H54 (cell line): ENCODE results near the gene SLC38A2.

ENCODE experiments used
- DNase-seq: peaks from one replicate; pipeline ENCODE4 v3.0.0; 2011; ENCODE audit warnings: low spot score, mixed read lengths; ENCODE audit not compliant: insufficient read length
- FAIRE-seq: peaks from 3 replicates; lab custom pipeline; 2011; peaks lifted over from hg19 to GRCh38; lab: Jason Lieb, UNC
- POLR2A ChIP-seq: IDR thresholded peaks from 2 replicates; pipeline ENCODE4 v1.6.1; 2011; ENCODE audit warnings: low read depth, mild to moderate bottlenecking, low read length

SLC38A2 gene

GRCh38 chr12:46372544-46373300, at the start of gene SLC38A2:
SLC38A2 (minus strand) TSS chr12:46372773; CDS start chr12:46371293, 1,480 bp downstream.
- DNase-seq = peak; percentile 83
- no peak for FAIRE-seq
- peak; percentile 99 for TF ChIP-seq POLR2A

DNA sequence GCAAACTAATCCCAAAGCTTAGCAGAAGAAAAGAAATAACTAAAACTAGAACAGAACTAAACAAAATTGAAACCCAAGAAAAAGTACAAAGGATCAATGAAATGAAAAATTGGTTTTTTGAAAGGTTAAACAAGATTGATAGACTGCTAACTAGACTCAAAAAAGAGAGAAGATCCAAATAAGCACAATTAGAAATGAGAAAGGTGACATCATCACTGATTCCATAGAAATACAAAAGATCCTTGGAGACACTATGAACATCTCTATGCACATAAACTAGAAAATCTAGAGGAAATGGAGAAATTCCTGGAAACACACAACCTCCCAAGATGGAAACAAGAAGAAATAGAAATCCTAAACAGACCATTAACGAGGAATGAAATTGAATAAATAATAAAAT, 47.1 kb upstream of the SLC38A2 start:
- TF ChIP-seq POLR2A = no peak
- no peak for DNase-seq
- FAIRE-seq = no peak

- DNase-seq = no peak
- FAIRE-seq = no peak
- no peak for TF ChIP-seq POLR2A
These were observed 43.0 kb upstream of the SLC38A2 start for GRCh38 chr12:46415552-46415951.

GRCh38 chr12:46414591-46415268, 42.2 kb upstream of the SLC38A2 start:
- no peak for TF ChIP-seq POLR2A
- no peak for DNase-seq
- FAIRE-seq = no peak

DNA sequence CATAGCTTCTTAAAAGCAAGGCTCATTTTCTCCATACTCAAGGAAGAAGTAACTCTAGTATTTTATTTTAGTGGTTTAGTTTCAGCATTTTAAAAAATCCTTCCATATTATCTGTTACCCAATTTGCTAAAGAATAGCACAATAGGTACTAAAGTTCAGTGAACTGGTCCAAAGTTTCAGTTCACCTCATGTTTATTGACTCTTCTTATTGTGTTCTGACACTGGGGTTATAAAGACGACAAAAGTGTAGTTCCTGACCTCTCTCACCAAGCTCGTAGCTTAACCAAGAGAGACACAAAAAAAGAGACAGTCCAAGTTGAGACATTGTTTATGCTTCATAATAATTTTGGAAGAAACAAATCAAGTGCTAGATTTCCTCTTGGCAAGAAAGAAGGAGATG, 40.8 kb upstream of the SLC38A2 start:
- no peak for TF ChIP-seq POLR2A
- DNase-seq = no peak
- no peak for FAIRE-seq

DNA sequence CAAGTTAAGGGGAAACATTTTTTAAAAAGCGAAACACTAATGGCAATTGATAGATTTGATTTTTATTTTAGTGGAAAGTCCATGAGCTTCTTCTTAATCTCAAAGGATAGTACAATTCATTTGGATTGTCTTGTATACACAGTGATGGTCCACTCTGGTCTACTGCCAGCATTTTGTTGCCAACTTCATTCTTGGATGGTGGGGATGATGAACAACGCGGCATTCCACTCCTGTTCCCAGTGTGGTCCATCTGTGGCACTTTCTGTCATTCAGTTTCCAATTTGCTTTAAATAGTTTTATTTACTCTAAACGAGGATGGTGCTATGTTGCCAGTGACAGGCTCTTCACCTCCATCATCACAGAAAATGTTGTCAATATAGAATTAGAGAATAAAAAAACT, 40.3 kb upstream of the SLC38A2 start:
- no peak for TF ChIP-seq POLR2A
- DNase-seq = no peak
- FAIRE-seq = no peak

- TF ChIP-seq POLR2A = no peak
- FAIRE-seq (no peak), DNase-seq (no peak)
These were observed 37.9 kb upstream of the SLC38A2 start for GRCh38 chr12:46410495-46410894.

DNA sequence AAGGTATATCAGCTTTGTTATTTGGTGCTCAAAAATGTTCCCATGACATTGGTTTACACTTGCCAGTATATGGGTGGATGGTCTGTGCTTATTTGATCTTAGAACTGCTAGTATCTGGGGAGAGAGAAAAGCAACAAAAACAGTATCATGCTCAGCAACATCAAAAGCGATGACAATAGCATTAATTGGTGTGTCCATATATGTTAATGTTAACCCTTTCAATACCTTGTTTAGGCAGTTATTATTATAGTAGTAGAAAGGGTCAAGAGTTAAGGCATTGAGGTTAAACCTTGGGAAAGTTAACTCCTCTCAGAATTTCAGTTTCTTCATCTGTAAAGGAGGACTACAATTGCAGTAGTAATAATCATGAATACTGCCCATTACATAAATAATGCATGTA, 37.4 kb upstream of the SLC38A2 start:
- no peak for TF ChIP-seq POLR2A
- FAIRE-seq (no peak), DNase-seq (no peak)

- no peak for FAIRE-seq
- no peak for TF ChIP-seq POLR2A
These were observed 36.8 kb upstream of the SLC38A2 start for GRCh38 chr12:46409342-46409741.

GRCh38 chr12:46408441-46408840, 35.9 kb upstream of the SLC38A2 start:
- TF ChIP-seq POLR2A = no peak
- DNase-seq = no peak
- no peak for FAIRE-seq

More at GRCh38 chr12:46409342-46409741, 36.8 kb upstream of the SLC38A2 start:
- DNase-seq = no peak

DNA sequence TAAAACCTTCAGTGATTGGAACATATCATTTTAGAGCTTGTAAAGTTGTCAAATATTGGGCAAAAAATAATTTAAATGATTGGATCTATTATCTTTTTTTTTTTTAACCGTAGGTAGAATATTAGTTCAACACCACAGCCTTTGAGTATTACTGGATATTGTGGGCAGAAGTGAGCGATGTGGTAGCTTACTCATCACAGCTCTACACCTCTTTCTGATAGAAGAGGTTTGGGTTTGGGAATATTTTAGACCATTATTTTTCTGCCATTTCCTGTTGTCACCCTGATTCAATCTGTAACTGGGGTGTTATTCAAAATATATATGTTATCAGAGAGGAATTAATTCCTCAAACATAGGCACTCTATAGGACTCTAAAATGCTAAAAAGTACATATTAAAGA, 34.8 kb upstream of the SLC38A2 start:
- DNase-seq = no peak
- FAIRE-seq = no peak
- no peak for TF ChIP-seq POLR2A

DNA sequence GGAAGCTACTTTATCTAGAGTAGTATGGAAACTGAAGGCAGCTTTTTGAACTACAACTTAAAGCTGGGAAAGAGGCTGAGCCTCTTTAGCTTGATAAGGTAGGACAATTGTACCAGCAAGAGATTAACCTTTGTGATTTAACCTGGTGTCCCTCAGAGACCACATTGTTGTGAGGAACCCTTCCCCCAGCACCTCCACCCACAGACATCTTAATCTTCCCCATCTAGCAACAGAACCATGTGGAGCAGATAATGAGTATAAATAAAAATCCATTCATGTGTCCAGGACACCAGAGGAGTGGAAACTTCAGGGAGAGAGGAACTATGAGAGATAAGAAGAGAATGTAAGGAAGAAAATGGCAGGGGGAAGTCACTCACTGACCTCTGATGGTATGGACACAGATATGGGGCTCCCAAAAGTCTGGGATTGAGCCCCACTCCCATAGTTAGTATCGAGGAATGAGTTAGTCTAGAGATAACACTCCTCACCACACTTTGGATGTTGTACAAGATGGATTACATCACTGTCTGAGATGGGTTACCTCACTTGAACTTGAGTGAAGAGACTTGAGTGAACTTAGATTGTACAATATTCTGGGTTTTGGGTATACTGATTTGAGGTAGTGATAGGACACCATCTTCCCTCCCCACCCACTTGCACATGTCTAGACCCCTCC, 33.9 kb upstream of the SLC38A2 start:
- FAIRE-seq (no peak), DNase-seq (no peak)
- no peak for TF ChIP-seq POLR2A

DNA sequence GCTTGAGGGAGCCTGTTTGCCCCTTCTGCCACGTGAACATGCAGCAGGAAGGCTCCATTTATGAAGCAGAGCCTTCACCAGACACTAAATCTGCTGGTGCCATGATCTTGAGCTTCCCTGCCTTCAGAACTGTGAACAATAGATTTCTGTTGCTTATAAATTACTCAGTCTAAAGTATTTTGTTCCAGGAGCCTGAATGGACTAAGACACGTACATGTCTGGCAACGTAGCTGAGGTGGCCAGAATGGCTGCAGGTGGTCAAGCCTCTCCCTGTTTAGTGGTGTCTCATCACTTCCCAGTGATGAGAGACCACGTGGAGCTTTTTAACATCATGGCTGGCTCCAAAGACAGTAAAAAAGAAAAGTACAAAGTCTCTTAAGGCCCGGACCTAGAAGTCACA, 32.2 kb upstream of the SLC38A2 start:
- no peak for FAIRE-seq
- TF ChIP-seq POLR2A = no peak
- no peak for DNase-seq

DNA sequence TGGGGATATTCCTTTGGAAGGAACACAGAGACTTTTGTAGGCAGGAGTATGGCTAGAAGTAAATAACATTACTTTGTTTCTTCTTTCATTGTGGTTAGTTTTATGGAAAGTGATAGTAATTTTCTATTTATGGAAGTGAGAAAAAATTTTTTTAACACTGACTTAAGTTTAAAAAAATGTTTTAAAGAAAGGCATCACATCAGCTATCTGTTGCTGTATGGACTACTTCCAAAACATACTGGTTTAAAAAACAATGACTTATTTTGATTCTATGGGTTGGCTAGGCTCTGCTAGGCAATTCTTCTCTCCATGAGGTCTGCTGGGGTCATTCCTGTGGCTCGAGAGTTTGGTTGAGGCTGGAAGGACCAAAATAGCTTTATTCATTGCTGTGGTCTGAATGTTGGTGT, 31.7 kb upstream of the SLC38A2 start:
- peak; percentile 74 for FAIRE-seq
- no peak for DNase-seq
- no peak for TF ChIP-seq POLR2A

- TF ChIP-seq POLR2A = no peak
- FAIRE-seq (no peak), DNase-seq (no peak)
These were observed 31.1 kb upstream of the SLC38A2 start for GRCh38 chr12:46403719-46404070.
